SHP77 treated with DMSO at 0.1 percent for 48 hours (cell line): ENCODE results near the gene IQCK.
"Not testable (repeated sequence)": the region's sequence is repeated elsewhere in the genome, so short reads cannot be mapped to it uniquely, and the experiment has no call there.

Source experiments
- DNase-seq: peaks from one replicate; lab custom pipeline; 2025; lab: John Stamatoyannopoulos, UW

IQCK gene

DNA sequence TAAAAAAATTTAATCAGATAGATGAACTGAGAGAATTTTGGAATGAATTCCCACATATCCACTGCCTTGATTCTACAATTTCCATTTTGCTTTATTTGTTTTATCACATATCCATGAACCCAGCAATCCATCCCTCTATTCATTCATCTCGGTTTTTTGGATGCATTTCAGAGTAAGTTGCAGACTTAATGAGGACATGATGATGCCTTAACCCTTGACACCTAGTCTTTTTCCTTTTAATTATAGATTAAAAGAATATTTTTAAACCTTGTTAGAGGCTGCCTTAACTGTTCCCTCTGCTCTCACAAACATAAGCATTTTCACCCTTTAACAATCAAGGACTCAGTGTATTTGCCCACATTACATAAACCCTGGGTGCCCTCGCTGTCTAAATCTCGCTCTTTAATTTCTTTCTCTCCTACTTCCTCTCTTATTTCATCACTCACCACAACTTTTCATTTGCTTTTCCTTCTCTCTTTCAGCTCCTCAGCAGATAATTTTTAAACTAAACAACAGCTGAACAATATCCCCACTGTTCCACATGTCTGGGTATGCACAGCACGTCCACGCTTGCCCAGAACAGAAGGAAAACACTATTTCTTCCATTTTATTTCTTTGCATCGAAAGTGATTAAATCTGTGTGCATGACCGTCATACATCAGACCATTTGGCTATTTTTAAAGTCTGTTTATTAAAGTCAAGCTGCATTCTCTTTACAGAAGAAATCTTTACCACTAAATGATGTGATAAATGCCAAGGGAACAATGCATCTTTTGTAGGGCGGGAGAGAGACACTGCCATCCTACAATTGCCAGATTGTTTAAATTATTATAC lies 39.9 kb downstream of the IQCK start:
- DNase-seq, result no peak

DNA sequence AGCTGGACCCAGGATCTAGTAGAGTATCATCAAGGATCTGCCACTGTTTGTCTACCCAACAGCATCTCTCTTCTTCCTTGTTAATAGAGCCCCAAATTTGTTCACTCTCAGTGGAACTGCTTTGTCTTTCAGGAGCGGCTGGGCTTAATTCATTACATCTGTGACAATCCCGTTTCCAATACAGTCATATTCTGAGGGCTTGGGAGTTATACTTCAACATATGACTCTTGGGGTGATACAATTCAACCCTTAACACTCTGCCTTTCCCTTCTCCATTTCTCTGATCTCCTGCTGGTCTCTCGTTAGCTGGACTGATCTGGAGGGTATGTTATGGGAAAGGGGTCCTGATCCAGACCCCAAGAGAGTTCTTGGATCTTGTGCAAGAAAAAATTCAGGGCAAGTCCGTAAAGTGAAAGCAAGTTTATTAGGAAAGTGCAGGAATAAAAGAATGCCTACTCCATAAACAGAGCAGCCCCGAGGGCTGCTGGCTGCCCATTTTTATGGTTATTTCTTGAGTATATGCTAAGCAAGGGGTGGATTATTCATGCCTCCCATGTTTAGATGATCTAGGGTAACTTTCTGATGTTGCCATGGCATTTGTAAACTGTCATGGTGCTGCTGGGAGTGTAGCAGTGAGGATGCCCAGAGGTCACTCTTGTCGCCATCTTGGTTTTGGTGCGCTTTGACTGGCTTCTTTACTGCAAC lies 42.4 kb downstream of the IQCK start:
- DNase-seq, result no peak

- DNase-seq, result no peak
These were observed 47.9 kb downstream of the IQCK start for GRCh38 chr16:19765860-19766553.

- DNase-seq, result no peak
These were observed 48.4 kb downstream of the IQCK start for GRCh38 chr16:19766554-19766884.

DNA sequence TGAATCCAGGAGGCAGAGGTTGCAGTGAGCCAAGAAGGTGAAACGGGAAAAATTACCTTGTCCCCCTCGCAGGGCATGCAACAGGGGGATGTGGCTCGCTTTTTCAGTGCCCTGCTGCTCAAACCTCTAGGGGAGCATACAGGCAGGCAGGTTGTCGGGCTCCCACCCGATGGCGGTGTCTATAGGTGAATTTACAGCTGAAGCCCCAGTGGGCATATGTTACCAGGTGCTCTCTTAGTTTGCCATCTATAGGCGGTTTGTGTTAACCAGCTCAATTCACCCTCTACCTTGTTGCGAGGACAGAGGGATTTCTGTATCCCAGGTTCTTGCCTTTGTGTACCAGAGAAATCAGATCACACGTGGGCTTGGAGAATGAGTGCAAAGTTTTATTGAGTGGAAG lies 48.9 kb downstream of the IQCK start:
- DNase-seq, result no peak

DNA sequence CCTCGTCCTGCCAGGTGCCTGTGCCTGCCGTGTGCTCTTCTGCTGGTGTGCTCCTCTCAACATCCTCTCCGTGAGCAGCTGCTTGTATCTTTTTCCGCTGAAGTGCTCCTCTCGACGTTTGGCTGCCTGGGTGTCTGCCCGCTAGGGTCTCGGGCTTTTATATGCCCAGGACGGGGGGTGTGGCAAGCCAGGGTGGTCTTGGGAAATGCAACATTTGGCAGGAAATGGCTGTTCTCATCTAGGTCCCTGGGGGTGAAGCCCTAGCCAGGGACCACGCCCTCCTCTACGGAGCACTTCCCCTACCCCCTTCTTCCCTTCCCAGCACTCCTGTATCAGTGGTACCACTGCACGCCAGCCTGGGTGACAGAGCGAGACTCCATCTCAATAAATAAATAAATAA lies 49.4 kb downstream of the IQCK start:
- DNase-seq, result no peak

- DNase-seq, result no peak
These were observed 51.2 kb downstream of the IQCK start for GRCh38 chr16:19769239-19769638.

GRCh38 chr16:19771040-19771439 lies 53.0 kb downstream of the IQCK start:
- DNase-seq, result no peak

- DNase-seq, result no peak
These were observed 53.7 kb downstream of the IQCK start for GRCh38 chr16:19771796-19772195.

DNA sequence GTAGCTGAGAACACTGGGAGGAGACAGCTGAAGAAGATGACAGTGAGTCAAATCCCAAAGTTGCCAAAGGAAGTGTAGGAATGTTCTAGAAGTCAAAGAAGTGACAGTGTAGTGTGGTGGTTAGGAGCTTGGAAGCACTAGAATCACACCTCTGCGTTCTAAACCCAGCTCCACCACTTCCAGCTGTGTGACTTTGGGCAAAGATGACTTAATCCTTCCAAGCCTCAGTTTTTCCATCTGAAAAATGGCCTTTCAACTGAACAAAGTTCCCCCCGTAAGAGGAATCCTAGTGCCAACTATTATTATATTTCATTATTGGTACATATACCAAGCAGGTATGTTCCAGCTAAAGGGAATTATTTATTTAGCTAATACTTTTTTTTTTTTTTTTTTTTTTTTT lies 56.0 kb downstream of the IQCK start:
- DNase-seq, result no peak

DNA sequence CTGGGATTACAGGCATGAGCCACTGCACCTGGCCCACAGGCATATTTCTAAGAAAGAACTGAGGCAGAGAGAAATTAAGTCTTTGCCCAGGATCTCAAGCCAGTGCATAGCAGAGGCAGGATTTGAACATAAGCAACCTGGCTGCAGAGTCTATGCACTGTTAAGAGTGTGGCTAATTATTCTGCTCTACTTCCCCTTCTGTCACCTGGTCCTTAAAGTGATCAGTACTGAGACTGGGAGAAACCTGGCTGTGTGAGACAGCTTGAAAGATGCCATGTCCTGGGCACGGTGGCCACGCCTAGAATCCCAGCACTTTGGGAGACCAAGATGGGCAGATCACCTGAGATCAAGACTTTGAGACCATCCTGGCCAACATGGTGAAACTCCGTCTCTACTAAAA lies 58.1 kb downstream of the IQCK start:
- DNase-seq, result no peak

DNA sequence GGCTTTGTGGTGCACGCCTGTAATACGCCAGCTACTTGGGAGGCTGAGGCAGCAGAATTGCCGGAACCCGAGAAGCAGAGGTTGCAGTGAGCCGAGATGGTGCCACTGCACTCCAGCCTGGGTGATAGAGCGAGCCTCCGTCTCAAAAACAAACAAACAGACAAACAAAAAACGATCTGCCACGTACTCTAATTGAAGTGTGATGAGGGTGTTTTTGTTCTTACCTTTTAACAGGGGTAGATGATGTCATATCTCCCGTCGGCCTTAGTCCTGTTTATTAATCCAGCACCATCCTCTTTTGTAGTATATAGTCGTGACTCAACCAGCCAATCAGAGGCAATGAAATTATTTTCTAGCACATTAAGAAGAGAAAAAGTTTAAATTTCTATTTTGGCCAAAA lies 58.5 kb downstream of the IQCK start:
- DNase-seq, result no peak

DNA sequence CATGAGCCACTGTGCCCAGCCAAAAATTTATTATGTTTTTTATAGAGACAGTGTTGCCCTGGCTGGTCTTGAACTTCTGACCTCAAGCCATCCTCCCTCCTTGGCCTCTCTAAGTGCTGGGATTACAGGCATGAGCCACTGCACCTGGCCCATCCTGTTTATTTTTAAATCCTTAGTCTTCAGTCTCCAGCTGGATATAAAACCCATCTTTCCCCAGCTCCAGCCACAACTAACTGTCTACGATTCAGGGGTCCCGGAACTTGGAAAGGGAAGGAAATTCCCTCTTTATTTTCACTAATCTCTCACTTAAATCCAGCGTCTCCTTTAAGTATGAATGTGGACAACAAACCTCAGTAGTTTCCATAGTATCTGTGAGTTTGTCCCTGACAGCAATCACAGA lies 62.2 kb downstream of the IQCK start:
- no peak for DNase-seq

DNA sequence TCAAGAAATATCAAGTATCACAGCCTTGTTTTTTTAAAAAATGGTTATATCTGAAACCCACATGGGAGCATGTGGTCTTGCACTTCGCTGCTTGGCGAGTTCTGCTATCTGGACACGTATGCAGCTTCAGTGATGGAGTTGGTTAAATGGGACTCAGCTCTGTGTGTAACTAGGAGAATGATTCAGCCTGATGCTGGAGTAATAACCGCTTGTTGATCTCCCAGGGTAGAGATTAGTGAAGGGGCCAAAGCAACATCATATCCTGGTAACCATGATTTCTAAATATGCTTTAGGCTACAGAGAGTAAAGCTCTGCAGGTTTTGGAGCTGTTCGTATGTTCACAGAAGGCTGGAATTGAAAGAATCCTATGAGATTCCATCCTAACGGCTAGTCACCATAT lies 63.2 kb downstream of the IQCK start:
- no peak for DNase-seq

- DNase-seq, result no peak
These were observed 65.5 kb downstream of the IQCK start for GRCh38 chr16:19783363-19784182.

- DNase-seq, result no peak
These were observed 66.2 kb downstream of the IQCK start for GRCh38 chr16:19784183-19784736.

DNA sequence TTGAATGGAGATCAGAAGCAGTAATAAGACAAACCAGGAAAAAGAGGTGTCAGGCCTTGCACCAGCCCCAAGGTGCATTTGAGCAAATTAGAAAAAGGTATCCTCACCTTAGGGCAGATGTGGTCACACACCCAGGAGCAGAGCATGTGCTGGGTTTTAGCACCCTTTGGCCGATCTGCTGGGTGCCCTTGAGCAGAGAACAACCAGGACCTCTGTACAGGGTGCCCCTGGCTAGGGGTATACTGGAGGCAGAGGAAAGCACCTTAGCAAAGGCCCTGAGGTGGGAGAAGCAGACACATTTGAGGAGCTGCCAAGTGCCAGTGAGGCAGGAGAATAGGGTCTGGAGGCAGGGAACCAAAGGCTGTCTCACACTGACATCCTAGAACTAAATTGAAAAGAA lies 67.0 kb downstream of the IQCK start:
- no peak for DNase-seq

- DNase-seq, result no peak
These were observed 67.5 kb downstream of the IQCK start for GRCh38 chr16:19785512-19786130.

GRCh38 chr16:19801369-19801768 lies 83.3 kb downstream of the IQCK start:
- not testable (repeated sequence) for DNase-seq

DNA sequence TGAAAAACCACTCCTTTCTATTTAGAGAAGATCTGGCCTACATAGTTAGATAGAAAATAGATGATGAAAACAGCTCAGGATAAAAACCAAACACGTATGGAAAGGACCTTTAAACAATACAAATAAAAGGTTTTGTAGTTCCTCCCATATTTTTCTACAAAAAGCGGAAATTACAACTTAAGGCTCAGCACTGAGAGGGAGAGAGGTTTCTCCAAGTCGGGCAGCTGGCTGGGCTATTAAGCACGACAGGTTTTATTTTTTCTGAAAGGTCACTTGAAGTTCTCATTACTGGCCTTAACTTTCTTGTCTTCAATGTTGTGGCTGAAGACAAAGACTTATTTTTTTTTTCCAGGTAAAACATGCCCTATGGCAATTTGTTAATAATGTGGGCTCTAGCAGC lies 83.8 kb downstream of the IQCK start:
- DNase-seq, result not testable (repeated sequence)

DNA sequence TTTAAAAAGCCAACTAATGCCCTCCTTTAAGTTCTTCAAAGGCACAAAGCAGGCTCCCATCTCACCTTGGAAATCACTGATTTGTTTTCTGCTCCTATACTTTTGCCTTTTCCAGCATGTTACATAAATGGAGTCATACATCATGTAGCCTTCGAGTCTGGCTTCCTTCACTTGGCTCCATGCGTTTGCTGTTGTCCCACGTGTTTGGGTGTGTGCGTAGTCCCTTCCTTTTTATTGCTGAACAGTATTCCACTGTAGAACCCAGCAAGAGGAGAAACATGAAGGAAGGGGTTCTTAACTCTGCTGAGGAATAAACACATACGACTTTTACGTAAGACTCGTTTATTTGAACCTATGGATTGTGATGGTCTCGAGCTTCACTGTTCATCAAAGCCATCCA lies 84.5 kb downstream of the IQCK start:
- no peak for DNase-seq
